ENCODE results near the gene PAK5. TPM values are rescaled to one million over a fixed set of nuclear protein-coding genes. Genes with fewer than 3 reads are reported as not detected.

The PAK5 gene
- total and polyA plus RNA-seq, 12 donors, result 0.04 TPM; not detected in 11

DNA sequence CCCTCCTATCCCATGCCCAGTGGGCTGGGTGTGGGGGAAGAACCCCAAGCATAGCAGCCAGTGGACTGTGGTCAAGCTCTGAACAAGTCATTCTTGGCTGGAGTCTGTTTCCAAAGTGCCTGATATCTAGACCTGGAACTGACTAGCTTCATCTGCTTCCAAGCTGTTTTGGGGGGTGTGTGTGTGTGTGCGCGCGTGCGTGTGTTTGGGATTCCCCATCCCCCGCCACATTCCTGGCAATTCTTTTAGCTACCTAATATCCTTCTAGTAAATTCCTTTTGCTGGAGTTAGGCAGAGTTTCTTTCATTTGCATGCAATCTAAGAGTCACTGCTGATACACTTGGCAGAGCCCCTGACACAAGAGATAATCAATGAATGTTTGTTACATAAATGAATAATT is 7.8 kb downstream of the PAK5 start:
- DNase-seq (no peak), ATAC-seq (no peak)
- intact Hi-C loops (cut with DNase I), result loop anchor here in 1 of 10 donors (10.0 kb wide), 1 partner anchor 56 kb away; no protein-coding TSS in a partner anchor
- H3K27ac ChIP-seq, result no peak overlapping the region
- peaks cover 0 to 9% (median 0%) of the 10 kb centered on the region in 7 donors for H3K27me3 ChIP-seq
- H3K9me3 ChIP-seq, result no peaks in the 10 kb centered on the region
- TF ChIP-seq, protein P1, sequence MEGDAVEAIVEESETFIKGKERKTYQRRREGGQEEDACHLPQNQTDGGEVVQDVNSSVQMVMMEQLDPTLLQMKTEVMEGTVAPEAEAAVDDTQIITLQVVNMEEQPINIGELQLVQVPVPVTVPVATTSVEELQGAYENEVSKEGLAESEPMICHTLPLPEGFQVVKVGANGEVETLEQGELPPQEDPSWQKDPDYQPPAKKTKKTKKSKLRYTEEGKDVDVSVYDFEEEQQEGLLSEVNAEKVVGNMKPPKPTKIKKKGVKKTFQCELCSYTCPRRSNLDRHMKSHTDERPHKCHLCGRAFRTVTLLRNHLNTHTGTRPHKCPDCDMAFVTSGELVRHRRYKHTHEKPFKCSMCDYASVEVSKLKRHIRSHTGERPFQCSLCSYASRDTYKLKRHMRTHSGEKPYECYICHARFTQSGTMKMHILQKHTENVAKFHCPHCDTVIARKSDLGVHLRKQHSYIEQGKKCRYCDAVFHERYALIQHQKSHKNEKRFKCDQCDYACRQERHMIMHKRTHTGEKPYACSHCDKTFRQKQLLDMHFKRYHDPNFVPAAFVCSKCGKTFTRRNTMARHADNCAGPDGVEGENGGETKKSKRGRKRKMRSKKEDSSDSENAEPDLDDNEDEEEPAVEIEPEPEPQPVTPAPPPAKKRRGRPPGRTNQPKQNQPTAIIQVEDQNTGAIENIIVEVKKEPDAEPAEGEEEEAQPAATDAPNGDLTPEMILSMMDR (IDR thresholded peaks at IDR 0.05), result no peak
- H3K4me1 ChIP-seq, result no peaks in the 10 kb centered on the region
- H3K36me3 ChIP-seq, result no peaks in the 10 kb centered on the region
- H3K4me3 ChIP-seq, result no peak overlapping the region
- 80% methylated on average over 5 of the region's 5 CpGs for WGBS, 2 donors

DNA sequence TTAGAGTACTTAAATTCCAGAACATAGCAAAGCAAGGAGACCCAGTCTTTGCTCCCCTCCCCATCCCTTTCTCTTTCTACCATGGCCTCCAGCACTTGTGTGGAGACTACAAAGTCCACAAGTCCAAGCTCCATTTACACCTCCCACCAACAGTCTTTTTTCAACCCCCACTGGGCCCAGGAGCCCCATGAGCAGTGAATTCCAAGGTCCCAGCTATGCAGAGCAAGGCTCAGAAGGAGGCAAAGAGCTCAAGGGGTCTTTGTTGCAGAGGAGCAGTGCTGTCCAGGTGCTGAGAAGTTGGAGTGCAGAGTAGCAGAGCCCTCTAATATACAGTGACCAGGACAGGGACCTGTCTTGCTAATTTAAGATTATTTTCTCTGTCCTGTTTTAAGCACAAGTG is 9.0 kb downstream of the PAK5 start:
- TF ChIP-seq, protein P1 (IDR thresholded peaks at IDR 0.05), result no peak
- no peaks in the 10 kb centered on the region for H3K9me3 ChIP-seq
- DNase-seq (no peak), ATAC-seq (no peak)
- H3K4me3 ChIP-seq, result no peak overlapping the region
- intact Hi-C loops (cut with DNase I), result loop anchor here in 1 of 10 donors (10.0 kb wide), 1 partner anchor 55 kb away; no protein-coding TSS in a partner anchor
- no peak overlapping the region for H3K27ac ChIP-seq
- H3K27me3 ChIP-seq, result peaks cover 0 to 4% (median 0%) of the 10 kb centered on the region in 7 donors
- H3K4me1 ChIP-seq, result no peaks in the 10 kb centered on the region
- H3K36me3 ChIP-seq, result no peaks in the 10 kb centered on the region

DNA sequence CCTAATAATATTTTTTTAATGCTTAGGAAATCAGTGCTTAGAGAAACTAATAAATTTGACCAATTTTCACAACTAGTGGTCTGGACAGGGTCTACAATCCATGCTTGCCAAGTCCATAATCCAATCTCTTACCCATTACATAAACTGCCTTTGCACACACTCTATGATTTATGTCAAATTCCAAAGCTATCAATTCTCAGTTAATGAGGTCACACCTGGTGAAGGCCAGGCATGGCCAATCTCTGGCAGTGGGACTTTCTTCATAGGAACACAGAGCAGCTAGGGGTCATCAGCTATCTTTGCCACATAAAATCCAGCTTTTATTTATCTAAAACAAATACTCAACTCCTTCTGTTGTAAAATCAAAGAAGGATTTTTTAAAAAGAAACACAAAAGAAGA is 21.2 kb downstream of the PAK5 start:
- Histone ChIP-seq H3K4me3 (no peak overlapping the region), H3K9me3 (no peaks in the 10 kb centered on the region), H3K27me3 (no peaks in the 10 kb centered on the region), H3K4me1 (no peaks in the 10 kb centered on the region), H3K36me3 (no peaks in the 10 kb centered on the region), H3K27ac (no peak overlapping the region)
- TF ChIP-seq, protein P1 (IDR thresholded peaks at IDR 0.05), result no peak
- ATAC-seq, result no peak
- DNase-seq, result no peak
- intact Hi-C loops (cut with DNase I), result no loop called here

DNA sequence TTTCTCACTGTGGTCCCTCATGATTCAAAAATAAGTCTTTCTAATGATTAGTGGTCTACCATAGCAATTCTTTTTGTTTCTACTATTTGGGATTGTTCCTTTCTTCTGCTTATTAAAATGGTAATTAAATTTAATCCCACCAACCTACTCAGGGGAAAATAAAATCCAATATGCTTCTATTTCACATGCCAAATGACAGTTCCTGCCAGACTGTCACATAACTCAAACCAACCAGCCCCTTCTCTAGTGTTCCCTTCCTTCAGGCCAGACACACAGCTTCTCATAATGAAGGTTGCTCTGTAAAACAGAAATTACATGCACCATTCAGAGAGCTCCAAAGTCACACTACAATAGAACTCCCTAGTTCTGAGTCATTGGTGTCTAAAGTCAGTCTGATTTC is 23.2 kb downstream of the PAK5 start:
- H3K4me1 ChIP-seq, result no peaks in the 10 kb centered on the region
- ATAC-seq (no peak), DNase-seq (no peak)
- H3K4me3 ChIP-seq, result no peak overlapping the region
- intact Hi-C loops (cut with DNase I), result no loop called here
- no peak overlapping the region for H3K27ac ChIP-seq
- TF ChIP-seq, protein P1 (IDR thresholded peaks at IDR 0.05), result no peak
- peaks cover 0 to 4% (median 0%) of the 10 kb centered on the region in 7 donors for H3K27me3 ChIP-seq
- no peaks in the 10 kb centered on the region for H3K9me3 ChIP-seq
- no peaks in the 10 kb centered on the region for H3K36me3 ChIP-seq
